ENCODE data around the gene SERP2.

The SERP2 gene

GRCh38 chr13:44435142-44435918, 61.7 kb downstream of the SERP2 start:
- DNase-seq (ENCODE audit: low read depth) = peak; percentile 75

- no peak for DNase-seq (ENCODE audit: low read depth)
Observed at GRCh38 chr13:44435919-44436510, 62.4 kb downstream of the SERP2 start.

- peak; percentile 25 for DNase-seq (ENCODE audit: low read depth)
Observed at GRCh38 chr13:44436589-44437337, 63.1 kb downstream of the SERP2 start.

GRCh38 chr13:44437356-44438233, 64.0 kb downstream of the SERP2 start:
- no peak for DNase-seq (ENCODE audit: low read depth)

- no peak for DNase-seq (ENCODE audit: low read depth)
Observed at GRCh38 chr13:44438234-44438579, 64.6 kb downstream of the SERP2 start.

GRCh38 chr13:44439452-44440024, 65.9 kb downstream of the SERP2 start:
- DNase-seq (ENCODE audit: low read depth) = no peak

GRCh38 chr13:44440046-44440608, 66.5 kb downstream of the SERP2 start:
- no peak for DNase-seq (ENCODE audit: low read depth)

All from activated T-helper 1 cell treated with Interleukin-2 at 50 U/mL for 16 hours (primary cell).